A204.1 (cell line): ENCODE measurements around the gene MEPCE.
A peak's percentile ranks its signal among the peaks of the same experiment; 100 is the strongest.

Source experiments
- FAIRE-seq: peaks from 2 replicates; lab custom pipeline; 2012; peaks lifted over from hg19 to GRCh38; lab: Jason Lieb, UNC

MEPCE gene

DNA sequence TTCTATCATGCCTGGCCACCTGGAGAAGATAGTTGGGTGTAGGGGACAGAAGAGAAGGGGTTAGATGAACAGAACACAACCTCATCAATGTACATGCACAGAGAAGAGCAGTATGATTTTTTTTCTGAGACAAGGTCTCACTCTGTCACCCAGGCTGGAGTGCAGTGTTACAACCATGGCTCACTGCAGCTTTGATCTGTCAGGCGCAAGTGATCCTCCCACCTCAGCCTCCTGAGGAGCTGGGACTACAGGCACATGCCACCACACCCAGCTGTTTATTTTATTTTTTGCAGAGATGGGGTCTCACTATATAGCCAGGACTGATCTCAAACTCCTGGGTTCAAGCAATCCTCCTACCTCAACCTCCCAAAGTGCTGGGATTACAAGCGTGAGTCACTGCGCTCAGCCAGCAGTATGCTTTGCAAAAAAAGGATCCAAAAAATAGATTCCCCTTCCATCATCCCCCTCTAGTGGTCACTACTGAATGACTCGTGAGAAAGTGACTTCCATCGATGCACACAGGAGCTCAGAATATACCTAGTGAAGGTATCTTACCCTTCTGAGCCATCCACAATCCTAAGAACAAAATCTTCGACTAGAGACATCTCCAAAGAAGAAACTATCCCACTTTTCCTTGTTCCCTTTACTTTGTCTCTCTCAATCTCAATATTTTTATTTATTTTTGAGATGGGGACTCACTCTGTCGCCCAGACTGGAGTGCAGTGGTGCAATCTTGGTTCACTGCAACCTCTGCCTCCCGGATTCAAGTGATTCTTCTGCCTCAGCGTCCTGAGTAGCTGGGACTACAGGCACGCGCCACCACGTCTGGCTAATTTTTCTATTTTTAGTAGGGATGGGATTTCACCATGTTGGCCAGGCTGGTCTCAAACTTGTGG, 22.1 kb upstream of the MEPCE start:
- peak; percentile 83 for FAIRE-seq

DNA sequence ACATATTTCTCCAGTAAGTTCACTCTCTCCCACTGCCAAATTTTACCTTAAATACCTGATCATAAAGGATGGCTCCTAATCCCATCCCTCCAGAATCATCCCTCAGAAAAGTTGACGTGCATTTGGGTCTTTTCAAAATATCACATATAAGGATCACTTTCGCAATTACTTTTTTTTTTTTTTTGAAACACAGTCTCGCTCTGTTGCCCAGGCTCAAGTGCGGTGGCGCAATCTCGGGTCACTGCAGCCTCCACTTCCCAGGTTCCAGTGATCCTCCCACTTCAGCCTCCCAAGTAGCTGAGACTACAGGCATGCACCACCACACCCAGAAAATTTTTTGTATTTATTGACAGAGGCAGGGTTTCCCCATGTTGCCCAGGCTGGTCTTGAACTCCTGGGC, 18.5 kb upstream of the MEPCE start:
- no peak for FAIRE-seq

DNA sequence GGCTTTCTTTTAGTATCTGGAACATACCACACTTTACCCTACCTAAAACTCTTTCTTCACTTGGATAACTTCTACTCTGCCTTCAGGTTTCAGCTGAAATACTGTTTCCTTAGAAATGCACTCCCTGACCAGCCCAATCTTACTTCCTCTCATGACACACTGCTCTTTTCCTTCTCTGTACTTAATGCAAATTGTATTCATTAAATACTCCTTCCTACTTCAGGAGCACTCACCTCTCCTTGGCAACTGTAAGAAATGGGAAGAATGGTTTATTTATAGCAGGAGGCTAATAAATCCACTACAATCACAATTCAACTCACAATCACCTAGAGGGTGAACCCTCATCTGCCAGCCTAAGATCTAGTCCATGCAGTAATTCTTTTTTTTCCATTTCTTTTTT, 16.3 kb upstream of the MEPCE start:
- no peak for FAIRE-seq

DNA sequence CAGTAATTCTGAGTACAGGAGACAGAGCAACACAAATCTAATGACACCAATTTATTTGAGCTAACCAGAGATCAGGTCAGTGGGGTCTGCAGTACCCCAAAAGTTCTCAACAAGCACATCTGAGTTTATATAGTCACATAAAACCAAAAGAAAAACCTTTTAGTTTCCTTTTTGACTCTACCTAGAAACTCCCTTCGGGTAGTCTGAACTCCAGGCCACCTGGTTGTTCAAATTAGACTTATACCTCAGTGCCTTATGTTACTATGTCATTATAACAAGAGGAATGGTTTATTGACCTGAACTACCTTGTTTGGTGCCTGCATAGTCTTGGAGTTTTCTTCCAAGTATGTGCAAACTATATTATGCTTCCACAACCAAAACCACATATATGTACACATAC, 15.7 kb upstream of the MEPCE start:
- FAIRE-seq, result no peak

DNA sequence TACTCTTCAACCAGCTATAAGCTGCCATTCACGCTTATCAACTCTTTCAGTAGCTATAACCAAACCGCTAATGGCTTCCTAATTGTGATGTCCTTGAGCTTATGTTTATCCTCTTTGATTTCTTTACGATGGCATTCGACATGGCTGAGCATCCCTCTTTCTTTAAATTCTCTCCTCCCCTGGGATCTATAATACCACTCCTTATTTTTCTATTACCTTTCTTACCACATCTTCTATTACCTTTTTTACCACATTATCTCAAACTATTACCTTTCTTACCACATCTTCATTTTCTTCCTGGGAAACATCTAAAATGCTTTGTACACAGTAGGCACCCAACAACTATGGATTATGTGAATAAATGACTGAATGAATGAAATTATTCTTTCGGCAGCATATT, 14.2 kb upstream of the MEPCE start:
- no peak for FAIRE-seq

DNA sequence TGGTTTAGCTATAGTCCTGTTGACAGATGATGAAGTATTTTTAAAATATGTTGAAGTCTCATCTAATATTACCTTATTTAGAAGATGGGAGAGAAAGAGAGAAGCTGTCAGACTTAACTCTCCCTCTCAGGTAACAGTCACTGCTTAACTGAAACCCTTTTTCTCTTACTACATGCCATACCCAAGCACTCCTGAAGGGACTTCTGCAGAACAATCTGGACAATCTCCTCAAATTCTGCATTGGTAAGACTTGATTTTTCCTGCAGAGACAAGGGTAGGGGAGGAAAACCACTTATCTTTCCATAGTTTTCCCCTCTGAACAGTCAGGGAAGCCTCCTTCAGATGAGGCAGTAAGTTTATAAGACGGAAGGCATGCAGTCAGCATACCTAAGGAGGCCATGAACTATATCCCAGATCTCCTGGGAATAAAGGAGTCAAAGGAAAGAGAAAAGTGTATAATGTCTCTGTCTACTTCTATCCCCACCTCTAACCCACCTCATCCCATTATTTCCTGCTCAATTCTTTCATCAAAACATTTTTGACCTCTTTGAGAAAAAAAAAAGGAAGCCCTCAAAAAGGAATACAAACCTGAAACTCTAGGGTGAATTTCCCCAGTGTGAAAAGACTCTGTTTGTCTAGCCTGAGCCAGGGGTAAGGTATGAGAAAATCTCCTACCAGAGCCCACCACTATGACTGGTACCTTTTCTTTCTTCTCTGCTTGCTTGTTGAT, 10.5 kb upstream of the MEPCE start:
- FAIRE-seq, result no peak

DNA sequence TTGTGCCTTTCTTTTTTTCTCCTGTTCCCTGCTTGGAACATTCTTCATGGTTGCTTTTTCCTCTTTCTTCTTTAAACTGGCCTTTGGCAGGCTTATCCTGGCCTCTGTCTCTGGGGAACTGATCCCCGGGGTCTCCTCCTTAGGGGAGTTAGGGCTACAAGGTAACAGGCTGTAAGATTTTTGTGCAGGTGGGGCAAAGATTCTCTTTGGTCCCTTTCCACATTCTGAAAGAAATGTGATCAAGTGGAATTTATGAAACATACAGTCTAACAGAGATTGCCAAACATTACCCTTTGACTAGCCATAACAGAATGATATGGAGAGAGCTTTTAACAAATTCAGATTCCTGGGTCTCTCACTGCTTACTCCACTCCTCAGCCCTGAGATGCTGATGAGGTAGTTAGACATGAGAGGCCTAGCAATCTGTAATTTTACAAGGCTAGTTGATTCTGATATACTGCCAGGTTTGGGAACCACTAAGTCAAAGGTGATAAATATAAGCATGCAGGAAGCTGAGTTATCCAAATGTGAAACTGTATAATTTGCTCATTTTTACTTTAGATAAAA, 9.9 kb upstream of the MEPCE start:
- no peak for FAIRE-seq

DNA sequence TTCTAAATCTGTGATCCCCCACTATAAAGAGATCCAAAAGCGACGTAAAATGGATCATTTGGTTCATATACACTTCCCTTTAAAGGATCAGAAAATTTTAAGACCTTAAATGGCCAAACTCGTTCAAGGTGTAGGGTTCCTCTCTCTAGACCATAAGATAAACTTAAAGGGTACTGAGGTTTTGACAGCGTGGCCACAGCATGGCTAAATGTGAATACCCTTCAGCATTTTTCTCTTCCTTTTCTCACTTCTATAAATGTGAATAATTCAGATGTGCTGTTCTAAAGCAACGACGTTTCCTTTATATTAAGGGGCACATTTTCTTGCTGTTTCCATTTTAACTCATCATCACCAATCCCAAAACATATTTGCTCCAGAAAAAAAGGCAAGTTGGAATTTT, 6.3 kb upstream of the MEPCE start:
- FAIRE-seq, result no peak

DNA sequence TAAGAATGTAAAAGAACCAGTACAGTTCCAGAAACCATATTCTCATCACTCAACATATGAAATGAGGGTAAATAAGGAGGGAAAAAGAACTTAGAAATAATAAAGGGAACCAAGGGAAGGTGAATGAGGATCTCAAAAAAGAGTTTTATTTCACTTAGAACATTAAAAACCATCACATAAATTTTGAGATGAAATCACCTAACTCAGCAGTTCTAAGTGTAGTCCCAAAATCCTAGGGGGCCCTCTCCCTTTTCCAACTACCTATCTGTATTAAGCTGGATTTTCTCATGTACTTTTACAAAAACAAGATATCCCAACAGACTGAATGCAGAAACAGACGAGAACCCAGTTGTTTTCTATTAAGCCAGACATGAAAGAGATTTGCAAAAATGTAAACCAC, 4.3 kb upstream of the MEPCE start:
- FAIRE-seq, result no peak

DNA sequence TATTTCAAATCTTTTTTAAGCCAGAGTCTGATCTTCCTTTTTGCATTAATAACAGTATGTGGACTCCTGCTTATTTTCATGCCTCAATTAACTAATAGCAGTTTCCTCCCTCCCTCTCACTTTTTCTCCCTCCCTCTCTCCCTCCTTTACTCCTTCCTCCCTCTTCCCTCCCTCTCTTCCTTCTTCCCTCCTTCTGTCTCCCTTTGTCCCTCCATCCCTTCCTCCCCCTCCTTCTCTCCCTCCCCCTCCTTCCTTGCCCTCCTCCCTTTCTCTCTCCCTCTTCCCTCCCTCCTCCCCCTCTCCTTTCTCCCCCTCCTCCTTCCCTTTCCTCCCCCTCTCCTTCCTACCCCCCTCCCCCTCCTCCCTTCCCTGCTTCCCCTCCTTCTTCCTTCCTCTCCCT, 3.1 kb upstream of the MEPCE start:
- no peak for FAIRE-seq

DNA sequence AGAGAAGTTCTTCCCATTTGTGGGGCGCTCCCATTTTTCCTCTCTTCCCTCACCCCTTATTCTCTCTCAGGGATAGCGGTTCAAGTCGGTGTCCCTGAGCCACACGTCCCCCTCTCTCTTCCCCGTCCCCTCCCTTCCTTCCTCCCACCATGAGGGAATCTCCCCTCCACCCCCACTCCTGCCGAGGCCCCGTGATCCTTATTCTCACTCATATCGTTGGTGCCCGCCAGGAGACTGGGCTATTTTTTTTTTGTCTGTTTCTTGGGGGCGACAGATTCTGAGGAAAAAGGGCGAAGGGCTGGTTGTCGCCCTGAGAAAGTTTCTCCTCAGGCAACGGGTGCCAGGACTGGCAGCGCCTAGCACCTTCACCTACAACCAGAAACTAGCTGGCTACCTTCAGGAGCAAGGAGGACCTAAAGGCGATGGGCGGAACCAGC, 1.9 kb upstream of the MEPCE start:
- no peak for FAIRE-seq

DNA sequence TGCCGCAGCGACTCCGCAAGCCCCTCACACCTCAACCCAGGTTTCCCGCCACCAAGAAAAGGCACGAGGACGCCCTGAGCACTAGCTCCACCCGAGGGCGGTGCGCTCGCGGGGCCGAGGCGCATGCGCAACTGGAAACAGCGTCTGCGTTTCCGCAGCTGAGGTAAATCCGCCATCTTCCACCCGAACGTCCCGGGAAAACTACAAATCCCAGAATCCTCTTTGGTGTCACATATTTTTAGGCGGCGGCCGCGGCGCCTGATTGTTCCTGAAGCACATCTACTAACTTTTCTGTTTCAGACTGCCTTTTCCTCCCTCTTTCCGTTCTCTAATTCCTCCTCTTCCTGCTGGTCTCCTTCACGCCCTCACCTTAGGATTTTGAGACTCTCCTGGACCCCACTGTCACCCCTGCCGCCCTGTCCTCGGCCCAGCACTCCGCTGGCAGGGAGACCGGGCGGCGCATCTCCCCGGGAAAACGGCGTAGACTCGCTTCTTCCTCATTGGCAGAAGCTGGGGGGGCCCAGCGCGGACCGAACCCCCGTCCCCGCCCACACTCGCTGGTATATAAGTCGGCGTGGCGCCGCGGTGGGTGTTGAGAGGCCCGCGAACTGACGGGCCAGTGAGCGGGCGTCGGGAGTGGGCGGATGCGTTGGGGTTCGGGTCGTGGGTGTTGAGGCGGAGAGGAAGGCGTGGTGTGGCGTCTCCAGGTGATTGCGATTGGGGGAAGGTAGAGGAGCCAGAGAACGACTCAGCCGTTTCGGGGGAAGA, 1.2 kb upstream of the MEPCE start, which contains the start of gene ZCWPW1:
ZCWPW1 (minus strand) TSS at position 505 of the 768 bp plus-strand sequence. CDS start 8,054 bp downstream, outside the sequence.
- FAIRE-seq, result no peak

DNA sequence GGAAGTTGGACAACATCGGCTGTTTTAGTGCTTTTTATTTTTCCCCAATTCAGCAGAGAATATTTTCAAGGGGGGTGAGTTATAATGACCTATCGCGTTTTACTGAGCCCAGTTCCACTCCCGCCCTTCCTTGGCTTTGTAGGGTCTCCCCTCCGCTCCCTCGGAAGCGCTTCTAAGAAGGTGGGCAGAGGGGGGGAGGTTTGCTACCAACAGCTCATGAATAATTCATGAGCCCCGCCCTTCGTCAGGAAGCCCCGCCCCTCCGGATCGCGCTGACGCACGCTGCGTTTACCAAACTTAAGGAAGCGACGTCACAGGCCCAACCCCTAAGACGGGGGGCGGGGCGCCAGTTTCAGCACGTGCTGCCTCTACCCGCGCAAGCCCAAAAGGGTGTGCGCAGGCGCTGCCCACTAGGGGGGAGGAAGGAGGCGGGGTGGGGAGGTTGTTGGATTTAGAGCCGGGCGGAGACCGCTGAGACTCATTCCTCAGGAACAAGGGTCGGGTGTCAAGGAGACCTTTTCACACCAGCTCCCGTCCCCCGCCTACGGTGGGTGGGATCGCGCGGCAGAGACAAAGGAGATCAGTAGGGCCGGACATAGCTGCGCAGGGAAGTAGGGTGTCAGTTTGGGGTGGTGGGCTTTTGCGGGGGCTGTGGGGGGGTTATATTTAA, 529 bp upstream of the MEPCE start:
- FAIRE-seq, result peak; percentile 98

DNA sequence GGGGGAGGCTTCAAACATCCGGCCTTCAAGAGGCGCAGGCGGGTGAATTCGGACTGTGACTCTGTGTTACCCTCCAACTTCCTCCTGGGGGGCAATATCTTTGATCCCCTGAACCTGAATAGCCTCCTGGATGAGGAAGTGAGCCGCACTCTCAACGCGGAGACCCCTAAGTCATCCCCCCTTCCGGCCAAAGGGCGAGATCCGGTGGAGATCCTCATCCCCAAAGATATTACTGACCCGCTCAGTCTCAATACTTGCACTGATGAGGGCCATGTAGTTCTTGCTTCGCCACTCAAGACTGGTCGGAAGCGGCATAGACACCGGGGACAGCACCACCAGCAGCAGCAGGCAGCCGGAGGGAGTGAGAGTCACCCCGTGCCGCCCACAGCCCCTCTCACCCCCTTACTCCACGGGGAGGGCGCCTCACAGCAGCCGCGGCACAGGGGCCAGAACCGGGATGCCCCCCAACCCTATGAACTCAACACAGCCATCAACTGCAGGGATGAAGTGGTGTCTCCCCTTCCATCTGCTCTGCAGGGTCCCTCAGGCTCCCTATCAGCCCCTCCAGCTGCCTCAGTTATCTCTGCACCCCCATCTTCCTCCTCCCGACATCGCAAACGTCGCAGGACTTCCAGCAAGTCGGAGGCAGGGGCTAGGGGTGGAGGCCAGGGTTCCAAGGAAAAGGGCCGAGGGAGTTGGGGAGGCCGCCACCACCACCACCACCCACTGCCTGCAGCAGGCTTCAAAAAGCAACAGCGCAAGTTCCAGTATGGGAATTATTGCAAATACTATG, 1.1 kb downstream of the MEPCE start:
- no peak for FAIRE-seq

DNA sequence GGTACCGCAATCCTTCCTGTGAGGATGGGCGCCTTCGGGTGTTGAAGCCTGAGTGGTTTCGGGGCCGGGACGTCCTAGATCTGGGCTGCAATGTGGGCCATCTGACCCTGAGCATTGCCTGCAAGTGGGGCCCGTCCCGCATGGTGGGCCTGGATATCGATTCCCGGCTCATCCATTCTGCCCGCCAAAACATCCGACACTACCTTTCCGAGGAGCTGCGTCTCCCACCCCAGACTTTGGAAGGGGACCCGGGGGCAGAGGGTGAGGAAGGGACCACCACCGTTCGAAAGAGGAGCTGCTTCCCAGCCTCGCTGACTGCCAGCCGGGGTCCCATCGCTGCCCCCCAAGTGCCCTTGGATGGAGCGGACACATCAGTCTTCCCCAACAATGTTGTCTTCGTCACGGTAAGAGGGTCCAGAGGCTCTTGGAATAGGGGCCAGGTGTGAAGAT, 1.7 kb downstream of the MEPCE start:
- FAIRE-seq, result no peak

DNA sequence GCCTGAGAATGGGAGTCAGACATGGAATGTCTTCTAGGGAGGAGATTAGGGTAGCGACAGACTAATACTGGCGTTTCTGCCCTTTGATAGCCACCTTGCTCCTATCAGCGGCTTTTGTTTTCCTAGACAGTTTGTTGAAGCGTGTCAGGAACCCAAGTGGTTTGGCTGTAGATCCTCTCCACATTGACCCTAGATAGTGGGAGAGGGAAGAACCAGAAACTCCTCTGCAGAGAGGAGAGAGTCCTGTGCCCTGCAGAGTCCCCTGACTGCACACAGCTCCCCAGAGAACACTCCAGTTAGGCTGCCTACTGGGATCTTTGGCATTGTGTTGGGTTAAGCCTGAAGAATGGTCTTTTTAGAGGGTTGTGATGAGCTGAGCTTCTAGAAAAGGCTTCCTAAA, 2.4 kb downstream of the MEPCE start:
- FAIRE-seq, result no peak

DNA sequence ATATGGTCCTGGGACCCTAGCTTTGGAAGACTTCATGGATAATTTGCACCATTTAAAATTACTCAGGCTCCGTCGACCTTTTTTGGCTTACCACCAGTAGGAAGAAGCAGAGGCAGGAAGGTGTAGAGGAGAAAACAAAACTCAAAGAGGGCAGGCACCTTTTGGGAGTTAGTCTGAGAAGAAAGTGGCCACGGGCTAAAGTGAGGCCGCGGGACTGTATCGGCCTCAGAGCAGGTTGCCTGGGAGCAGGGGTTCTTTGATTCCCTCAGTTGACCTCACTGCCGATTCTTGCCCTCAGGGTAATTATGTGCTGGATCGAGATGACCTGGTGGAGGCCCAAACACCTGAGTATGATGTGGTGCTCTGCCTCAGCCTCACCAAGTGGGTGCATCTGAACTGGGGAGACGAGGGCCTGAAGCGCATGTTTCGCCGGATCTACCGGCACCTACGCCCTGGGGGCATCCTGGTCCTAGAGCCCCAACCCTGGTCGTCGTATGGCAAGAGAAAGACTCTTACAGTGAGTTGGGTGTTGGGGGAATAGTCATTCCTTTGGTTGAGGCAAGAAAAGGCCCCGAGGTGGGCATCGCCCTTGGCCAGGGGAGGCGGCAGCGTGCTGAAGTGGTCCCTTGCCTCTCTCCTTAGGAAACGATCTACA, 3.1 kb downstream of the MEPCE start:
- FAIRE-seq, result no peak

DNA sequence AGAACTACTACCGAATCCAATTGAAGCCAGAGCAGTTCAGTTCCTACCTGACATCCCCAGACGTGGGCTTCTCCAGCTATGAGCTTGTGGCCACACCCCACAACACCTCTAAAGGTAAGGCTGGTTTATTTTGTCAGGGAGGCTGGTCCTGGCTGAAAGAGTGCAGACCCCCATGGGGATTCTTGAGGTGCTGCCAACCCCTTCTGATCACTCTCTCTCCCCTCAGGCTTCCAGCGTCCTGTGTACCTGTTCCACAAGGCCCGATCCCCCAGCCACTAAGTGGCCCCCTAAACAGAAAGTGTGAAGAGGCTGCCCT, 3.6 kb downstream of the MEPCE start:
- FAIRE-seq, result no peak

DNA sequence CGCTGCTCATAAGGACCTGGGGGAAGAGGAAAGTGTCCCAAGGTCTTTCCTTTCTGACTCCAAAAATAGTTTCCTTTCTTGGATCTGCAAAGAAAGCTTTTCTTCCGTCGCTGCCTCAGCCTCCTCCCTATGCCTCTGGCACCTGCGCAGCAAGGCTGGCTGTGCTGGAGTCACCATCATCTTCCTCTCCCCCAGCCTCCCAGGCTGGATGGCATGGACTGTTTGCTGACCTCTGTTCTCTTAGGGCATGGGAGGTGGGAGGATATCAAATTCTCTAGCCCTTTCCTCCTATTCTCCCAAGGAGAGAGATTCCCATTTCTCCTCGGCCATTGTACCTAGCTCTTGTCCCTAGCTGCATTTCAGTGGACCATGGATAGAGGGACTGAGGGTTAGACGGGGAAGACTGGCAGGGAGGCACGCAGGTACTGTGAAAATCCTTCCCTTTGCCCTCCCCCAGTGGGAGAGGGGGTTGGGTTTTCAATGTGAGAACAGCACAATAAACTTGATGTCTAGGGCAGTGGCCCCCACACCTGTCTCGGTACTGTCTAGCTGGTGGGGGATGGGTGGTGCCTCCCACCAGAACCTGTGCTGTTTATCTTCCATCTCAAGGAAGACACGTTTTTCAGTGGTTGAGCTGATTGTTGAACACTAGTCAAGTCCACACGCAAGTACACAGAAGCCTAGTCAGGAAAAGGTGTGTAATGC, 4.1 kb downstream of the MEPCE start:
- FAIRE-seq, result no peak
